ENCODE measurements around the gene BNC2.

The BNC2 gene

DNA sequence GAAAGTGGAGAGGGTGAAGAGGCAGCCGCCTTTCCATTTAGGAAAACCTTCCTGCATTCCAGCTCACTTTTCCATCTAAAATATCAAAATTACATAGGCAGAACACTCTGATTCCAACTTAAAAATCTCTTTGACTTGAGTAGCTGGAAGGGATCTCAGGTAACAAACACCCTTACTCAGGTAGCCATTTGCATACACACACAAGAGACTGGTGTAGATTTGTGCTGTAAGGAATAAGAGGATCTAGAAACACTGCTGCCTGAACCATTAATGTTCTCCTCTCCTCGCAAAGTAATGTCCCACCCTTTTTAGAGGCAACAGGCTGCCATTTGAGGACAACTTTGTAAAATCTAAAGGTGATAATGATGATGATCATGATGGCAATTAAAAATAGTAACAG lies 53.5 kb downstream of the BNC2 start:
- no peak for DNase-seq (ENCODE audit: low read depth in 2 of 3, low spot score in 2 of 3)

DNA sequence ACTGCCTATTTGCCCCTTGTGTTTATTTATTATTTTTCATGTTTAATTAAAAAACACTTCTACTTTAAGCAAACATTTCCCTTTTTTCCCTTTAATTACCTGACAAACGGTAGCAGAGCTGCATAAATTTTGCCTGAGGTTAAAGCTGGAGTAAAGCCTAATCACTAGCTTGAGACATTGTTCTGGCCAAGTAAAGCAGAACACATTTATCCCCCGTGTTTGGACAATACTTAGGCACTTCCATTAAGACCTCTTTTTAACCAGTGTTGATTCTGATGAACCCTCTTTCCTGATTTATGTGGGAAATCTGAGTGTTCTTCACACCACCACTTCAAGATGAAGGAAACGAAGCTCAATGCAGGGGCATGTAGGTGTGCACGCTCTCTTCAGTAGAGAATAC lies 54.5 kb downstream of the BNC2 start:
- no peak for DNase-seq (ENCODE audit: low read depth in 2 of 3, low spot score in 2 of 3)

DNA sequence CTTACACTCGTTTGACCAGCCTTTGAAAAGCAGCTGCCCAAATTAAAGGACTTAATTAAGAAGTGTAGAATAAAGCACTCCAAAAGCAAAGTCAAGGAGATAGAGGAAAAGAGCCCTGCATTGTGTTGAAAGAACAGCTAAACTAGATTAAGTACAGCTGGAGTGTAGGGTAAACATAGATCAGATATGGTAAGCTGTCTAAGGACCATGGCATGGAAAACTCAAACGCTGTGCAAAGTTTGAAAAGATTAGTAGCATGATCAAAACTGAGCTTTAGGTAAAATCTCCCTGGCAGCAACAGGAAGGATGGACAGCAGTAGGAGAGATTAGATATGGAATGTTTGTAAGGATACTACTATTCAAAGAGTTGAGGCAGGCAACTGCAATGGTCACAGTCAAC lies 55.4 kb downstream of the BNC2 start:
- DNase-seq (ENCODE audit: low read depth in 2 of 3, low spot score in 2 of 3) = no peak

DNA sequence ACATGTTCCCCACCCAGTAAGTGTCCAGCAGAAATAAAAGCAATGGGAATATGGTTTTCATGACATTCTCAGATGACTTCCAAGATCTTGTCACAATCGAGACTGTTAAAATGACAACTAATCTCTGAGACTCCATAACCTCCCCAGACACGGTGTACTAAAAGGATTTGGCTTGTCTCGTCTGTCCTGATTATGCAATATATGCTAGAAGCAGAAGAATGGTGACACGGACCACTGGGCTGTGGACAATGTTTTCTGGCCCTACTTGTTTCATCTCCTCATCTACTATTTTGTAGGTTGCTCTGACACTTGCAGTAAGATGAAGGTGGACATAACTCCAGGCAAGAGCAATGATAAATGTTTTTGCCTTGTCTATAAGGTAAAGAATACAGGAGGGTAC lies 56.6 kb downstream of the BNC2 start:
- DNase-seq (ENCODE audit: low read depth in 2 of 3, low spot score in 2 of 3) = no peak

DNA sequence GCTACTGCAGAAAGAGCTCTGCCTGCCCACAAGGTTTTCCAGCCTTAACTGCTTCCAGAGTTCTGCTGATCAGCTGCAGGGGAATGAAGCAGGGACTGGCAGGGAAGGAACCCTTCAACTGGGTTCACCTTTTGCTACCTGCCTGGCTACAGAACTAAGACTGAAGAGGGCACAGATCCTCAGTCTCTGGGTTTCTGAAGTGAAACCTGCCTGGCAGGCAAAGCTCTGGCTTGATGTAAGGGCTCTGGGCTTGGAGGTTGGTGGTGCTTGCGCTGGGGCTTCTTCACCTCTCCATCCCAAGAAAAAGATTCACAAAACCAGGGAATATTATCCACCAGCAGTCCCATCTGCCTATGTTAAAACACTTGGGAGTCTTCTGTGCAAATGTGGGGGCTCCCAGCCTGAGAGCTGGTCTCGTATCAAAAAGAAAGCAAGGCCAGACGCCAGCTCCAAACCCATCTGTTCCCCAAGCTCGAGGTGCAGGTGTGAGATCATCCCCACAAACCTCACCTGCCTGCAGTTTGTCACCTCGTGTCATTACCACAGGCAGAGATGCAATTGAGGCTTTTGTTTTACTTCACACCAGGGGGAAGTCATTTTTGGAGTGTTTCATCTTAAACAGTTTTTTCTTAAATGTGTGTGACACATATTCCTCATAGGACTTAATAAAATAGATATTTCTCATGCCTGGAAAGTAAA lies 58.3 kb downstream of the BNC2 start:
- DNase-seq (ENCODE audit: low read depth in 2 of 3, low spot score in 2 of 3) = no peak

DNA sequence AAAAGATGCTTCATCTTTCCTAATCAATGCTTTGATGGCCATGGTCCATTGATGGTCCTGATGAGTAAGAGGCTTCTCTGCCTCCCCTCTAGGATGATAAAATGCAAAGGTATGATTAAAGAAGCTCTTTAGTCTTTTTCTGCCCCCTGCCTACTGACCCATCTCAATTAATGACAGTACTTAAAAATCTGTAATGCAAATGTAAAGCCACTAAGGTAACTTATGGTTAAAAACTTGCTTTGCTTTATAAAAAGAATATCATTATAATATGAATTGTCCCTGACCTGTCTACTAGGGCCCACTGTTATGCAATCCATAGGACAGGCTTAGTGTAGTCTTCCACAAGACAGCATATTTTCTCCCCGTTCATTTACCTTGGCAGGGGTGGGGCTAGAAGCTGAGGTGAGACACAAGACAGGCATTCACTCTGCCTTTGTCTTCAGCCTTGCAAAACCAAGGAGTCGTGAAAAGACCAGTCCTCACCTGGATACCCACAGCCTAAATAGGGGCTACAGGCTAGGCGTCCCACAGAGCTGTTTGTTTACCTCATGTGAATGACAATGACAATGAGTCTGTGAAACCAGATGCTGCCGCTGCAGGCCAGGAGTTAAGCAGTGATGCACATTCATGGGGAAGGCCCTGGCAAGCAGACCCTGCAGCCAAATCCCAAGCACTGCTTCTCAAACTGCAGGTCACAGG lies 60.4 kb downstream of the BNC2 start:
- DNase-seq (ENCODE audit: low read depth in 2 of 3, low spot score in 2 of 3) = no peak

DNA sequence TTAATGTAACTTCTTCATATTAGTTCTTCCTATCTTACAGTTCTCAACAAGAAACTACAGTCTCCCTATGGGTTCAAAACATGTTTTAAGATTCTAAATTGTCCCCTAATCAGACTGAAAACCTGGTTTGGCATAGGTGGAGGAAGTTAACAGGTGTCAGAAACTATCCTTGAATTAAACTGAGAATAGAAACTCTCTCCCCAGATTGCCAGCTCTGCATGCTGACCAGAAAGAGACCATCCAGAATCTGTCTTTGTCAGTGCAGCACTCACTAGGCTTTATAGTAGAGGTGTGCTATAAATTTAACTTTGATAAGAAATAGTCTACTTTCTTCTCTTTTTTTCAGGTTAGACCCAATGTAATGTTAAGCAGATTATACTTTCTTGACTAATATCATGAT lies 63.8 kb downstream of the BNC2 start:
- no peak for DNase-seq (ENCODE audit: low read depth in 2 of 3, low spot score in 2 of 3)

DNA sequence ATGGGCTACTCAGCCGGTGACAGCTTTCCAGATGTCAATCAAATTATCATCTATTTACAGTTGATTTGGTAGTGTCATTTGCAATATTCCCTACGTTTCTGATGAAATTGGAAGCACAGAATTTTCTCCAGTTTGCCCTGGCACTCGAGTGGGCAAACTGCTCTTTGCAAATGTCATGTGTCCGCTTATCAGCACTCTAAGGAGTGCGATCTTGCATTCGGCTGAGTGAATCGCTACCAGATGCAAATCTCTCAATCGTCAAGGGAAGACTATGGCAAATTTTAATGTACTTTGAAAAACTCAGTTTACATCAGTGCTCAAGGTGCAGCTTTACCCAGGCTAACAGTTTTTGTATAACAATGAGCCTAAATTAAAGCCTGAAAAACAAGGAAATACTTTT lies 66.8 kb downstream of the BNC2 start:
- no peak for DNase-seq (ENCODE audit: low read depth in 2 of 3, low spot score in 2 of 3)

DNA sequence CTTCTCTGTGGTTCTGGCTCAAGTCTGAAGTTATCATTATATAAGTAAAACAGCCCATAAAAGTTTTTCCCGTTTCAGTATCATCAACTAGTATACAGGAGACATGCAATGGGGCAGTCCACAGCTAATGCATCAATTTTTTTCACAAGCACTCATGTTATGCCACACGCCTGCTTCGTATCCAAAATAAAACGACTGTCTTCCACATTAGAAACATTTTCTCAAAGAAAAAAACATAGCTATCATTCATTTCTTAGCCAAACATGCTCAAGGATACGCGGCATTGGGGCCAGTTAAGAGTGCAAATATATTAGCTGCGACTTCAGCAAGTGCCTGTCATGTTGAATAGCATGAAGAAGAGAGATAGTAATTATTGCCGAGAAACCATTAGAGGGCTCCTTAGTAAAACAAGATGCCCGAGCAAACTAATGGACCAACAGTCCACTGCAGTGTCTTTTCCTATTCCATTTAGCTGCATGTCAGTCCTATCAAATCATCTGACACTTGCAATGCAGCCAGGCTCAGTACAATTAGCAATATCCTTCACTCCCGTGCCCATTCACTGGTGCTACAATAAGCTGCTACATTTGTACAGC lies 68.5 kb downstream of the BNC2 start:
- no peak for DNase-seq (ENCODE audit: low read depth in 2 of 3, low spot score in 2 of 3)

DNA sequence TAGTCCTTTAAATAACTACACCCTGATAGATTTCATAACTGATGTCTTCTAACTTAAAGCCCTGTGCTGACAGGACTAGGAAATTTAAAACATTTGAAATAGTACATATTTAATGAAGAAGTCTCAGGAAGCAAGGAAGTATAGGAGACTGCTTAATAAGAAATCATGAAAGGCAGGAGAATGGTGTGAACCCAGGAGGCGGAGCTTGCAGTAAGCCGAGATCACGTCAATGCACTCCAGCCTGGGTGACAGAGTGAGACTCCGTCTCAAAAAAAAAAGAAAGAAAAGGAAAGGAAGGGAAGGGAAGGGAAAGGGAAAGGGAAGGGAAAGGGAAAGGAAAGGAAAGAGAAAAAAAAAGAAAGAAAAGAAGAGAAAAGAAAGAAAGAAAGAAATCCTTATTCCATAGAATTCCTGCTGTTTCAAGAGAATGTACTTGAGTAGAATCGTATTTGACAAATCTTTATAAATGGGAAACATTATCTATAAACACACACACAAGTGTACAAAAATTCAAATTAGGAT lies 74.1 kb downstream of the BNC2 start:
- DNase-seq (ENCODE audit: low read depth in 2 of 3, low spot score in 2 of 3) = no peak

DNA sequence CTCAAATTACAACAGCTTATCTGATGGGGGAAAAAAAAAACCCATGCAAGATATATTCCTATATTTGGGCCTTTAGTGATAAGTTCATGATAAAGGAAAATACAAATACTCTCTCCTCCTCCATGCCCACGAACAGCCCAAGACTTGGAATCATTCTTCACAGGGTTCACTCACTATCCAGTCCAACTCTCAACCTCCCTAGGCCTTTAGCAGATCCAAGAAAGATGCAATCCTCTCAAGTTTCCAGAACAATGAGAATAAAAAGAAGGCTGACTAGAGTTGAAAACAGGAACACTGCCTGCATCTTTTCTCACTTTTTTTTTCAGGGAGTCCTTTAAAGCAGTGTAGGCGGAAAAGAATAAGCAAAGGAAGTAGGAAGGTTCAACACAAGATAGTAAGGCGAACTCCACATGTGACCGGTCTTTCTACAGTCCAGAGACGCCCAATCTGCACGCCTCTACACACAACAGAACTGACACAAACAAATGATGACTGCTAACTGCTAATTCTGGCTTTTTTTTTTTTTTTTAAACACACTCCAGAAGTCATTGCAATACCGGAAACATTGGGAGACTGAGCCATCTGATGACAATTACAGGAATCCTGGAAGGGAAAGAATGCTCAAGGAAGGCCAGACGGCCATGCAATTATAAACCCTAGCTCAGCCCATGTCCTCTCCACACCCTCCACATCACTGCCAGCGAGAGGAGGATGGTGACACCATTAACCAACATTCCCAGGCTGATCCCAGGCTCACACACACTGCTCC lies 75.4 kb downstream of the BNC2 start:
- DNase-seq (ENCODE audit: low read depth in 2 of 3, low spot score in 2 of 3) = no peak

DNA sequence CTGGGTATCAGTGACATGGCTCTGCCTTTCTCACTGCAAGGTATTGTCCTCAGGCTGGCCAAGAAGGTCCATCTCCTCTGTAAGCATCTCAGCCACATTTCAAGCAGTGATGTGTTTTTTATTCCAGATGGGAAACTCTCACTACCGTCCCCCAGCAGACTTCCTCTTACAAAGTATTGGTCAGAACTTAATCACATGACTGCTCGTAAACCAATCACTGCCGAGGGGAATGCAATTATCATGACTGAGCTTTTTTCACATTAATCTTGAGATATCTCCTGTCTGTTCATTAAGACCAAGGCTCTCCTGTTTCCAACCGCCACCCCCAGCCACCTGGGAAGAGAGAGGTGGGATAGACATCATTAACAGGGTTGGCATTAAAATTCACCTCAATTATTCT lies 76.4 kb downstream of the BNC2 start:
- DNase-seq (ENCODE audit: low read depth in 2 of 3, low spot score in 2 of 3) = no peak

DNA sequence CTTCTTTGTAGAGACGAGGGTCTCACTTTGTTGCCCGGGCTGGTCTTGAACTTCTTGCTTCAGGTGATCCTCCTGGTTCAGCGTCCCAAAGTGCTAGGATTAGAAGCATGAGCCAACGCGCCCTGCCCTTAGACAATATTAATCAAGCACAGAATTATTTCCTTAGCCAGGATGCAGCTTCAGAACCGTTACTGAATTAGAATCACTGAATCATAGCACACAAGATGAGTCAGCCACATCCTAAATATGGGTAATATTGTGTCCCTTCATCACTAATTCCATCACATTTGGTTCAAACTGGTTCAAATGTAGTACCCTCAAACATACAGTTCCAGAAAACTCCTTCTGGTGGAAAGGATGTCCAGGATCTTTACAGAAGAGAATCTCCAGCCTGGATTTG lies 82.7 kb downstream of the BNC2 start:
- no peak for DNase-seq (ENCODE audit: low read depth in 2 of 3, low spot score in 2 of 3)

DNA sequence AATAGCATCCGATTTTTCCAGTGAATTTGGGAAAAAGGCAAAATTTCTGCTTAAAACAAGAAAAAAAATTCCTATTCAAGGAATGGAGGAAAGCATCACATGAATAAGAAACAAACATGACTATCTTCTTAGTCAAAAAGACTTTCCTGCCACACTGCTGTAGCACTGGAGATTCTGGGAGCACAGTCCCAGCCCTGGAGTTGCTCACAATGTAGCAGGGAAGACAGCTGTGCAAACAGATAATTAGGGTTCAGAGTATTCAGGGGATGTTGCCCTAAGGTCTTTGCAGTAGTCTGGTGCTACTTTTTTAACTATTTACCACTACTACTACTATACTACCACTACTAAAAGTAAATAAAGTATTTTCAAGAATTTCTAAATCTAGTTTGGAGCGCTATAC lies 86.5 kb downstream of the BNC2 start:
- no peak for DNase-seq (ENCODE audit: low read depth in 2 of 3, low spot score in 2 of 3)

DNA sequence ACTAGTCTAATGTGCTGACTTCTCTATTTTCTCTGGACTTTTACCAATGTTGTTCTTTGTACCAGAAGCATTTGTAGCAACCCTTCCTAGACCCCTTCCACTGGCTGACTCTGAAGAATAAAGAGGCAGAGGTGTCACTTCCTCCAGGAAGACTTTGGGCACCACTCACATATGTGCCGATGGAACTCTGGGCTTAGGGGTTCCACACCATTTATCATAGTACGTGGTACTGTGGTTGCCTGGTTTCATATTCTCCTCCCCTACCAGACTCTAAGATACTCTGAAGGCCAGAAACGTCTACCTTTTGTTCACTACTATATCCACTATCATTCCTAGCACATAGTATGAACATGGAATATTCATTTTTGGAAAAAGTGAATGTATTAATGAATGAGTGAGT lies 88.0 kb downstream of the BNC2 start:
- no peak for DNase-seq (ENCODE audit: low read depth in 2 of 3, low spot score in 2 of 3)

DNA sequence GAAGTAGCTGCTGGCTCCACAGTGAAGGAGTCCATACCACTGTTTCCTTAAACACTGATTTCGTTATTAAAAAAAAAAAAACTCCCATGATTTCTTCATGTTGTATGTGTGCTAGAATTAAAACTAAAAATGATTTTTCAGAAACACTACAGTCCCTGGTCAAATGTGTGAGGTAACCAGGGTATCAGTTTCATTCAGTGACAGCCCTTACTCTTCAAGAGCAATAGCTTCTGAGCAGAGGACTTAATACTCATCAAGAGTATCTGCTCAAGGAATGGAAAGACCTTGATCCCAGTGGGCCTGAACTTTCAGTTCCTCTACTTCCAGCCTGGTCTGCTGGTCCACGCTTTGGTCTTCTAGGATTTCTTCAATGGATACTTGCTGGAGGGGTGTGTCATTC lies 95.1 kb downstream of the BNC2 start:
- no peak for DNase-seq (ENCODE audit: low read depth in 2 of 3, low spot score in 2 of 3)

DNA sequence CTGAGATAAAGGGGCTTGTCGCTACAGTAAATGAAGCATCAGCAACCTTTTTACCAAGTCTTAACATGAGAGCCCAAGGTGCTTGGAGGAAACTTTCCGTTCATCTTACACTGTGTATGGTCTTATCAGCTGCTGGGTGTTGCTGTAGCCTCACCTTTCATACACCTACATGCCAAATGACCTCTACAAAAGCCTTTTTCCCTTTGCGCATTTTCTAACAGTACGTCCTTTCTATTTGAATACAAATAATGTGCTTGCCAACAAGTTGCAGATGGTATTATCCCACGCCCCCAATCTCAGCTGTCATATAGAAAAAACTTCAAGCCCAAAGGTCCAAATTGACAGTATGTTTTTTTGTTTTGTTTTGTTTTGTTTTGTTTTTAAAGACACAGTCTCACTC lies 96.9 kb downstream of the BNC2 start:
- no peak for DNase-seq (ENCODE audit: low read depth in 2 of 3, low spot score in 2 of 3)

DNA sequence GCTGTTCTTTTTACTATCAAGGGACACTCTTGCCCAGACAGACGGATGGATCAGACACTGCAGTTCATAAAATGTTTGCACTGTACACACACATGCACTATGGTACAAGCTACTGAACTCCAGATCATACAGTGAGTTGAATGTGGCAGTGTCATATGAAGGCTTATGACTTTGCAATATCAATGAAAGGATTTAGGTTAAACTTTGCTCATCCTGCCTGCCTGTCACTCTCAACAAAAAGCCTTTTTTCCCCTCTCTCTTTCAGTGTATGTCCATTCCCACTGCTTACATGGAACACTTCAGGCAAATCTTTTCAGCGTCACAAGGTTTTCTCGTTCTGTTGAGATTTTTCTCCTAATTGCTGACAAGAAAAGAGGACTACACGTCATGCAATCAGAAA lies 97.4 kb downstream of the BNC2 start:
- DNase-seq (ENCODE audit: low read depth in 2 of 3, low spot score in 2 of 3) = no peak

DNA sequence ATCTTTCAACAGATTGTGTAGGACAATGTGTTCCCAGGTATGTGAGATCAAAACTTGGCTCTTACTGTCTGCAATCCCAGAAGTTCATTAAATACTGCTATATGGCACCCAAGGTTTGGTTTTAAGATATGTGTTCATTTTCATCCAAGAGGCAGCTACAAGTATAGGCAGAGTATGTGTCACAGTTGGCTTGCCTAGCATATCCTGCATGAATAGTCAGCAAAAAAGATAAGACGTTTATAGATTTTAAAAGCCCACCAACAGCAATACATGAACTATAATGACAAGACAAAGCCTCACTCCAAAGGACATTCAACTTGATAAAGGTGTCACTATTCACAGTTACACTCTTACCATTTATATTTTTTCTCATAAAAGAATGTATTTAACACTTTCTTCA lies 99.1 kb downstream of the BNC2 start:
- no peak for DNase-seq (ENCODE audit: low read depth in 2 of 3, low spot score in 2 of 3)

DNA sequence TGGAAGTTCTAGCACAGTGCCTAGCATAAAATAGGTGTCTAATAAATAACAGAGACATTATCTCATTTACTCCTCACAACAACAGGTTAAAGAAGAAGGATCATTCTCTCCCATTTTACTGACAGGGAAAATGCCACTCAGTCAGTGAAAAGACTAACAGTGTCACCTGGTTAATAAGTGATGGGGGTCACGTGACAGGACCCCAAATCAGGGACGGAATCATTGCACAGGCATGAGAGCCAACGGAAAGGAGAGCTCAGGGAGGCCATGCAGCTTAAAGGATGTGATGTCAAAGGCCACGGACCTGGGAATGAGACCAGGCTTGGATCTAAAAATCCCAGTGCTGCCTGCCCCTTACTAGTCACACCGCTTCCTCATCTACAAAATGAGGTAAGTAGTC lies 101.2 kb downstream of the BNC2 start:
- no peak for DNase-seq (ENCODE audit: low read depth in 2 of 3, low spot score in 2 of 3)

DNA sequence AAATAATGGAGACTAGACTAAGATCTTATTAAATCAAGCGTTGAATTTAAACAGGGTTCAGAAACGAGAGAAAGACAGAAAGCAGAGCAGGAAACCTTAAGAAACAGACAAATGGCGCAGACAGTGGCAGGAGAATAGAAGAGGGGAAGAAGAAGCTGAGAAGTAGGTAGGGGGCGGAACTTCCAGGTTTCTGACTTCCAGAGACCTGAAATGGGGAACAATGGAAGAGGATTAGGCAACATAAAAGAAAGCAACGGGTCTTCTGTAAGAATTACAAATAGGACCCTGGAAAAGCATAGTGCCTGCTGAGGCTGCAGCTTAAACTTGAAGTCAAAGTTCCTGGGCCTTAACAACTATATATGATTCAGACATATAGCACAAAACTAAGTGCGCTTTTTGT lies 101.7 kb downstream of the BNC2 start:
- no peak for DNase-seq (ENCODE audit: low read depth in 2 of 3, low spot score in 2 of 3)

DNA sequence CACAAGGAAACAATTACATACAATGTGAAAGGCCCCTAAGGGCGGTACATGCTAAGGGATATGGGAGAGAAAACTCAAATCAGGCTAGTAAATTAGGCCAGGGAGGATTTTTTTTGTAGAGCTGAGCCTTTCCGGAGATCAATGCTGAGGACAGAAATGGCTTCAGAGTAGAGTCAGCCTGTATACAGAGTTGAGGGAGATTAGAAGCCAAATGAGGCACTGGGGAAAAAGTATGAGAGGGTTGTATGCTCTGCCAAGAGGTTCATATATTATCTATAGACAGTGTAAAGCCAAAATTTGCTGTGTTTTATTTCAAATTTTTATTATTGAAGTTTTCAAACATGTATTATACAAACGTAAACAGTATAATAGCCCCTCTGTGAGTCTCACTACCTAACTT lies 103.1 kb downstream of the BNC2 start:
- no peak for DNase-seq (ENCODE audit: low read depth in 2 of 3, low spot score in 2 of 3)

Data from activated CD8-positive, alpha-beta memory T cell treated with anti-CD3 and anti-CD28 coated beads for 48 hours (primary cell).